ENCODE results near the gene NAV1.
A peak's percentile ranks its signal among the peaks of the same experiment; 100 is the strongest.
"Not testable (repeated sequence)": the region's sequence is repeated elsewhere in the genome, so short reads cannot be mapped to it uniquely, and the experiment has no call there.

GRCh38 chr1:201493026-201493656 lies 45.8 kb upstream of the NAV1 start:
- TF ChIP-seq CTCF (IDR thresholded peaks at IDR 0.05) (peak in 1 of 4 experiments; percentile 5), POLR2AphosphoS5 (IDR thresholded peaks at IDR 0.05) (peak; percentile 24)
- TF ChIP-seq POLR2A (IDR thresholded peaks at IDR 0.05), result not testable (repeated sequence)
